SH-SY5Y (cell line): Measurements from ENCODE around the gene SYNE2.
A peak's percentile ranks its signal among the peaks of the same experiment; 100 is the strongest.

Experiments used
- GATA2 ChIP-seq: IDR thresholded peaks from 2 replicates; pipeline ENCODE4 v1.6.1; 2011; ENCODE audit warnings: mild to moderate bottlenecking, low read depth, low read length
- GATA3 ChIP-seq: IDR thresholded peaks from 2 replicates; pipeline ENCODE4 v1.6.1; 2011; ENCODE audit warnings: low read depth, mild to moderate bottlenecking, low read length, moderate library complexity

The SYNE2 gene

GRCh38 chr14:64203366-64204006, 350.7 kb downstream of the SYNE2 start:
- TF ChIP-seq GATA2 (no peak), GATA3 (no peak)

GRCh38 chr14:64208261-64208660, 355.5 kb downstream of the SYNE2 start:
- TF ChIP-seq GATA3 (no peak), GATA2 (no peak)

GRCh38 chr14:64208981-64209380, 356.2 kb downstream of the SYNE2 start:
- TF ChIP-seq GATA3 = no peak
- TF ChIP-seq GATA2 = no peak

GRCh38 chr14:64209444-64210131, 356.8 kb downstream of the SYNE2 start:
- no peak for TF ChIP-seq GATA2
- TF ChIP-seq GATA3 = no peak

- TF ChIP-seq GATA3 (no peak), GATA2 (no peak)
These were observed 357.4 kb downstream of the SYNE2 start for GRCh38 chr14:64210216-64210615.

- TF ChIP-seq GATA2 (no peak), GATA3 (no peak)
These were observed 359.9 kb downstream of the SYNE2 start for GRCh38 chr14:64212666-64213065.

GRCh38 chr14:64213086-64213485, 360.3 kb downstream of the SYNE2 start:
- no peak for TF ChIP-seq GATA3
- TF ChIP-seq GATA2 = no peak

GRCh38 chr14:64213853-64214570, 361.2 kb downstream of the SYNE2 start:
- TF ChIP-seq GATA2 (no peak), GATA3 (no peak)

- TF ChIP-seq GATA3 (no peak), GATA2 (no peak)
These were observed 362.5 kb downstream of the SYNE2 start for GRCh38 chr14:64215274-64215673.

- TF ChIP-seq GATA2 = no peak
- TF ChIP-seq GATA3 = no peak
These were observed 363.2 kb downstream of the SYNE2 start for GRCh38 chr14:64215978-64216377.

GRCh38 chr14:64217308-64217707, 364.5 kb downstream of the SYNE2 start:
- TF ChIP-seq GATA3 (no peak), GATA2 (no peak)

GRCh38 chr14:64217834-64218233, 365.0 kb downstream of the SYNE2 start:
- TF ChIP-seq GATA3 = peak; percentile 67; the same call in 1 of the 2 replicates
- peak; percentile 77 for TF ChIP-seq GATA2

GRCh38 chr14:64218344-64219240, 365.8 kb downstream of the SYNE2 start:
- no peak for TF ChIP-seq GATA3
- no peak for TF ChIP-seq GATA2

GRCh38 chr14:64220056-64220455, 367.3 kb downstream of the SYNE2 start:
- no peak for TF ChIP-seq GATA2

GRCh38 chr14:64220466-64220865, 367.7 kb downstream of the SYNE2 start:
- TF ChIP-seq GATA3 (no peak), GATA2 (no peak)
